HL-60 (cell line): Measurements from ENCODE around the gene MYH11.

Experiments used
- DNase-seq, 2 experiments: peaks; one replicate each; pipeline ENCODE4 v3.0.0-alpha.2; 2010 to 2020; ENCODE audit warnings: low read depth in 1 of 2, low spot score in 1 of 2
- H3K27ac ChIP-seq: fragments of 250-450 bp; sonication (Bioruptor Pico); replicated peaks from 2 replicates; pipeline ENCODE4 v1.5.1; 2020; ENCODE audit warnings: mild to moderate bottlenecking, moderate library complexity
- H3K27me3 ChIP-seq: fragments of 250-450 bp; sonication (Bioruptor Pico); 2 replicates; pipeline ENCODE4 v1.5.1; 2021; ENCODE audit warnings: mild to moderate bottlenecking, moderate library complexity; ENCODE audit not compliant: insufficient read depth, poor library complexity, severe bottlenecking
- H3K4me3 ChIP-seq: replicated peaks from 2 replicates; pipeline ENCODE4 v1.5.1; 2011; ENCODE audit warnings: mild to moderate bottlenecking, control low read depth, low read length; ENCODE audit not compliant: insufficient read depth
- GABPA ChIP-seq: IDR thresholded peaks from 2 replicates; pipeline ENCODE4 v1.6.1; 2012; ENCODE audit warnings: low read depth
- POLR2AphosphoS5 ChIP-seq: IDR thresholded peaks from 2 replicates; pipeline ENCODE4 v1.6.1; 2012; ENCODE audit warnings: low read depth
- SPI1 ChIP-seq: IDR thresholded peaks from 2 replicates; pipeline ENCODE4 v1.6.1; 2012; ENCODE audit warnings: low read depth, mild to moderate bottlenecking, borderline replicate concordance
- TF ChIP-seq, protein P1 (sequence below): IDR thresholded peaks from one replicate; pipeline ENCODE4 v1.5.1; 2011; ENCODE audit warnings: low read length, control low read depth, inconsistent platforms; ENCODE audit not compliant: insufficient read depth
- TF ChIP-seq, protein P2 (sequence below): IDR thresholded peaks from 2 replicates; pipeline ENCODE4 v1.6.1; 2012; ENCODE audit warnings: low read depth; ENCODE audit not compliant: insufficient replicate concordance

MYH11 gene

DNA sequence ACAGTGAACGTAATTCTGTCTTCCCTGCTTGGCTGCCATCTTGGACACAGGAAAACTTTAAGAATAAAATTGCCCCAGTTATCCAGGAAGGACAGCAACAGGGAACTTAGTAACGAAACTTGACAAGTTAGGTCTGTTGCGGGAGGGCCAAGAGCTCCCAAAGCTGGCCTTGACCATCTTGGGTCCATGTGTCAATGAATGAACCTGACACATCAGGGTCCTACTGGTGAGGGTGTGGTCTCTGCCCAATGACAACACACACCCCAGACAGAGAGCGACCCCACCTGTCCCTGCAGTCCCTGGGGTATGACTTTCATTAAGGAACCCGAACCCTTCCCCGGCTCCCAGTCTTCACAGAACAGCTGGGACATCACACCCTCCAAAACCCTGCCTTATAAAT, 110.5 kb downstream of the MYH11 start:
- TF ChIP-seq, protein P1, sequence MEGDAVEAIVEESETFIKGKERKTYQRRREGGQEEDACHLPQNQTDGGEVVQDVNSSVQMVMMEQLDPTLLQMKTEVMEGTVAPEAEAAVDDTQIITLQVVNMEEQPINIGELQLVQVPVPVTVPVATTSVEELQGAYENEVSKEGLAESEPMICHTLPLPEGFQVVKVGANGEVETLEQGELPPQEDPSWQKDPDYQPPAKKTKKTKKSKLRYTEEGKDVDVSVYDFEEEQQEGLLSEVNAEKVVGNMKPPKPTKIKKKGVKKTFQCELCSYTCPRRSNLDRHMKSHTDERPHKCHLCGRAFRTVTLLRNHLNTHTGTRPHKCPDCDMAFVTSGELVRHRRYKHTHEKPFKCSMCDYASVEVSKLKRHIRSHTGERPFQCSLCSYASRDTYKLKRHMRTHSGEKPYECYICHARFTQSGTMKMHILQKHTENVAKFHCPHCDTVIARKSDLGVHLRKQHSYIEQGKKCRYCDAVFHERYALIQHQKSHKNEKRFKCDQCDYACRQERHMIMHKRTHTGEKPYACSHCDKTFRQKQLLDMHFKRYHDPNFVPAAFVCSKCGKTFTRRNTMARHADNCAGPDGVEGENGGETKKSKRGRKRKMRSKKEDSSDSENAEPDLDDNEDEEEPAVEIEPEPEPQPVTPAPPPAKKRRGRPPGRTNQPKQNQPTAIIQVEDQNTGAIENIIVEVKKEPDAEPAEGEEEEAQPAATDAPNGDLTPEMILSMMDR = no peak
- TF ChIP-seq, protein P2, sequence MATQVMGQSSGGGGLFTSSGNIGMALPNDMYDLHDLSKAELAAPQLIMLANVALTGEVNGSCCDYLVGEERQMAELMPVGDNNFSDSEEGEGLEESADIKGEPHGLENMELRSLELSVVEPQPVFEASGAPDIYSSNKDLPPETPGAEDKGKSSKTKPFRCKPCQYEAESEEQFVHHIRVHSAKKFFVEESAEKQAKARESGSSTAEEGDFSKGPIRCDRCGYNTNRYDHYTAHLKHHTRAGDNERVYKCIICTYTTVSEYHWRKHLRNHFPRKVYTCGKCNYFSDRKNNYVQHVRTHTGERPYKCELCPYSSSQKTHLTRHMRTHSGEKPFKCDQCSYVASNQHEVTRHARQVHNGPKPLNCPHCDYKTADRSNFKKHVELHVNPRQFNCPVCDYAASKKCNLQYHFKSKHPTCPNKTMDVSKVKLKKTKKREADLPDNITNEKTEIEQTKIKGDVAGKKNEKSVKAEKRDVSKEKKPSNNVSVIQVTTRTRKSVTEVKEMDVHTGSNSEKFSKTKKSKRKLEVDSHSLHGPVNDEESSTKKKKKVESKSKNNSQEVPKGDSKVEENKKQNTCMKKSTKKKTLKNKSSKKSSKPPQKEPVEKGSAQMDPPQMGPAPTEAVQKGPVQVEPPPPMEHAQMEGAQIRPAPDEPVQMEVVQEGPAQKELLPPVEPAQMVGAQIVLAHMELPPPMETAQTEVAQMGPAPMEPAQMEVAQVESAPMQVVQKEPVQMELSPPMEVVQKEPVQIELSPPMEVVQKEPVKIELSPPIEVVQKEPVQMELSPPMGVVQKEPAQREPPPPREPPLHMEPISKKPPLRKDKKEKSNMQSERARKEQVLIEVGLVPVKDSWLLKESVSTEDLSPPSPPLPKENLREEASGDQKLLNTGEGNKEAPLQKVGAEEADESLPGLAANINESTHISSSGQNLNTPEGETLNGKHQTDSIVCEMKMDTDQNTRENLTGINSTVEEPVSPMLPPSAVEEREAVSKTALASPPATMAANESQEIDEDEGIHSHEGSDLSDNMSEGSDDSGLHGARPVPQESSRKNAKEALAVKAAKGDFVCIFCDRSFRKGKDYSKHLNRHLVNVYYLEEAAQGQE = no peak
- H3K27me3 ChIP-seq = no peaks in the 10 kb centered on the region
- no peak for DNase-seq
- no peak overlapping the region for H3K4me3 ChIP-seq
- no peak overlapping the region for H3K27ac ChIP-seq

DNA sequence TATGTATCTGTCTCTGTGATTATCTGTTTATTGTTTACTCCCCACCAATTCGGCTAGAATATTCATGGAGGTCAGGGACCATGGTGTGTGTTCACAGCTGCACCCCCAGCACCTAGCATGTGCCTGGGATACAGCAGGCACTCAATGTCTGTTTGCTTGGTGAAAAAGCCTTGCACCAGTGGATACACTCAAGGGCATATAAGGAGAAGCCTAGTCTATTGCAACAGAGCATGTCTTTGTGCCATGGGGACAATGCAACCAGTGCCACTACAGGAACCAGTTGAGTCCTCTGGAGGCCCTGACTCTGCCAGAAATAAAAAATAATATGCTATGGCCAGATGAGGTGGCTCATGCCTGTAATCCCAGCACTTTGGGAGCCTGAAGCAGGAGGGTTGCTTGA, 113.2 kb downstream of the MYH11 start:
- Histone ChIP-seq H3K27ac (no peak overlapping the region), H3K4me3 (no peak overlapping the region), H3K27me3 (no peaks in the 10 kb centered on the region)
- DNase-seq = no peak
- TF ChIP-seq, protein P1 = no peak
- TF ChIP-seq, protein P2 = no peak
- TF ChIP-seq POLR2AphosphoS5 (no peak), GABPA (no peak), SPI1 (no peak)

DNA sequence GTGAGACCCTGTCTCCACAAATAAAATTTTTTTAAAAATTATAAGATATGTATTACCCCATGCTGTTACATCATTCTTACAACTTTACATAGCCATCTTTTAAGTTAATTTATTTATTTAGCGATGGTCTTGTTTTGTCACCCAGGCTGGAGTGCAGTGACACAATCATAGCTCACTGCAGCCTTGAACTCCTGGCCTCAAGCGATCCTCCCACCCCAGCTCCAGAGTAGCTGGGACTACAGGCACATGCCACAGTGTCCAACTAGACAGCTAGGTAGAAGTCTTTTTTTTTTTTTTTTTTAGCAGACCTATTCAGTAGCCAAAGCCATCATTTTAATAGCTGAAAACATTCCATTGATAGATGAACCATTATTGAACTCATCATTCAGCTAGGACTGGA, 114.1 kb downstream of the MYH11 start:
- no peak overlapping the region for H3K27ac ChIP-seq
- TF ChIP-seq, protein P1 = no peak
- TF ChIP-seq SPI1 = no peak
- TF ChIP-seq, protein P2 = no peak
- no peak for TF ChIP-seq POLR2AphosphoS5
- no peak for TF ChIP-seq GABPA
- no peaks in the 10 kb centered on the region for H3K27me3 ChIP-seq
- H3K4me3 ChIP-seq = no peak overlapping the region
- no peak for DNase-seq
